Activated CD4-positive, alpha-beta memory T cell treated with anti-CD3 and anti-CD28 coated beads, Interleukin-2, amount 10 ng/mL, durations not matched to agents 7 days and 5 days (primary cell): ENCODE data around the gene C5orf22. TPM values are rescaled to one million over a fixed set of nuclear protein-coding genes. Genes with fewer than 3 reads are reported as not detected.
"Not testable (repeated sequence)": the region's sequence is repeated elsewhere in the genome, so short reads cannot be mapped to it uniquely, and the experiment has no call there.

Experiments
- CTCF ChIA-PET: fragments of 350-600 bp; sonication (Branson Sonifier 250); formaldehyde crosslinking; loops from one replicate; lab custom pipeline; 2021; ENCODE audit warnings: antibody characterized with exemption, inconsistent platforms; lab: Charles Lee
- POLR2A ChIA-PET: fragments of 350-600 bp; sonication (Branson Sonifier 250); formaldehyde crosslinking; loops from one replicate; lab custom pipeline; 2021; ENCODE audit warnings: antibody characterized with exemption; lab: Charles Lee
- DNase-seq: peaks from one replicate; pipeline ENCODE4 v3.0.0-alpha.2; 2020
- H3K27ac Mint-ChIP-seq: one replicate; pipeline ENCODE4 v1.8.0; 2021; ENCODE audit warnings: mild to moderate bottlenecking, mixed read lengths
- H3K27me3 Mint-ChIP-seq: one replicate; pipeline ENCODE4 v1.8.0; 2021; ENCODE audit warnings: mixed read lengths
- H3K36me3 Mint-ChIP-seq: one replicate; pipeline ENCODE4 v1.8.0; 2021; ENCODE audit warnings: low read depth, mixed read lengths
- H3K4me1 Mint-ChIP-seq: one replicate; pipeline ENCODE4 v1.8.0; 2021; ENCODE audit warnings: mixed read lengths
- H3K4me3 Mint-ChIP-seq: one replicate; pipeline ENCODE4 v1.8.0; 2021; ENCODE audit warnings: mild to moderate bottlenecking, mixed read lengths
- H3K9me3 Mint-ChIP-seq: one replicate; pipeline ENCODE4 v1.8.0; 2021; ENCODE audit warnings: mixed read lengths
- total RNA-seq, 2 experiments: library from RNA; stranded (reverse); gene quantifications; one replicate each; pipeline ENCODE4 v1.2.3, GENCODE V29; 2021

C5orf22 gene
- total RNA-seq, 2 experiments from 2014 or later = 25.3 to 29.7 TPM

- no peak overlapping the region for H3K27ac Mint-ChIP-seq
- peaks cover 17% of the 10 kb centered on the region for H3K9me3 Mint-ChIP-seq
Observed at GRCh38 chr5:31561946-31562345, 29.8 kb downstream of the C5orf22 start.

GRCh38 chr5:31563216-31563615, 31.1 kb downstream of the C5orf22 start:
- Mint-ChIP-seq H3K4me1 (no peaks in the 10 kb centered on the region), H3K27ac (no peak overlapping the region), H3K27me3 (no peaks in the 10 kb centered on the region), H3K4me3 (no peak overlapping the region), H3K36me3 (peaks cover 9% of the 10 kb centered on the region), H3K9me3 (peaks cover 17% of the 10 kb centered on the region)
- DNase-seq = no peak
- POLR2A ChIA-PET = no interaction called here
- CTCF ChIA-PET = interaction anchor here (1.3 kb wide), 1 partner anchor 9 kb away, joined by 3 read pairs; no protein-coding TSS in a partner anchor

More at GRCh38 chr5:31561946-31562345, 29.8 kb downstream of the C5orf22 start:
- CTCF ChIA-PET = no interaction called here
- Mint-ChIP-seq H3K27me3 (no peaks in the 10 kb centered on the region), H3K4me1 (no peaks in the 10 kb centered on the region), H3K36me3 (peaks cover 15% of the 10 kb centered on the region), H3K4me3 (no peak overlapping the region)
- DNase-seq = no peak
- POLR2A ChIA-PET = no interaction called here

- H3K27ac Mint-ChIP-seq, CTCF ChIA-PET, DNase-seq, H3K36me3 Mint-ChIP-seq, POLR2A ChIA-PET, H3K27me3 Mint-ChIP-seq, H3K4me1 Mint-ChIP-seq, H3K4me3 Mint-ChIP-seq: not testable (repeated sequence)
- H3K9me3 Mint-ChIP-seq = peaks cover 17% of the 10 kb centered on the region
Observed at GRCh38 chr5:31566362-31566761, 34.3 kb downstream of the C5orf22 start.

- no peak overlapping the region for H3K4me3 Mint-ChIP-seq
- ChIA-PET CTCF (no interaction called here), POLR2A (no interaction called here)
- no peaks in the 10 kb centered on the region for H3K4me1 Mint-ChIP-seq
- H3K27ac Mint-ChIP-seq = no peak overlapping the region
- H3K27me3 Mint-ChIP-seq = no peaks in the 10 kb centered on the region
- no peak for DNase-seq
- H3K36me3 Mint-ChIP-seq = peaks cover 8% of the 10 kb centered on the region
- peaks cover 17% of the 10 kb centered on the region for H3K9me3 Mint-ChIP-seq
Observed at GRCh38 chr5:31568302-31568835, 36.3 kb downstream of the C5orf22 start.

- POLR2A ChIA-PET = no interaction called here
- Mint-ChIP-seq H3K36me3 (peaks cover 8% of the 10 kb centered on the region), H3K9me3 (peaks cover 16% of the 10 kb centered on the region)
Observed at GRCh38 chr5:31569068-31569467, 37.0 kb downstream of the C5orf22 start.

GRCh38 chr5:31573494-31574142, 41.5 kb downstream of the C5orf22 start:
- Mint-ChIP-seq H3K36me3 (no peaks in the 10 kb centered on the region), H3K27me3 (peaks cover 10% of the 10 kb centered on the region), H3K4me3 (no peak overlapping the region), H3K27ac (no peak overlapping the region), H3K9me3 (no peaks in the 10 kb centered on the region), H3K4me1 (peaks cover 10% of the 10 kb centered on the region)
- POLR2A ChIA-PET = no interaction called here
- CTCF ChIA-PET = no interaction called here
- no peak for DNase-seq

More at GRCh38 chr5:31569068-31569467, 37.0 kb downstream of the C5orf22 start:
- CTCF ChIA-PET = no interaction called here
- no peaks in the 10 kb centered on the region for H3K27me3 Mint-ChIP-seq
- no peaks in the 10 kb centered on the region for H3K4me1 Mint-ChIP-seq
- no peak for DNase-seq
- no peak overlapping the region for H3K4me3 Mint-ChIP-seq
- no peak overlapping the region for H3K27ac Mint-ChIP-seq

- no peaks in the 10 kb centered on the region for H3K36me3 Mint-ChIP-seq
- DNase-seq = no peak
- H3K9me3 Mint-ChIP-seq = no peaks in the 10 kb centered on the region
- peaks cover 10% of the 10 kb centered on the region for H3K4me1 Mint-ChIP-seq
- POLR2A ChIA-PET = no interaction called here
- H3K27me3 Mint-ChIP-seq = peaks cover 10% of the 10 kb centered on the region
- no peak overlapping the region for H3K27ac Mint-ChIP-seq
- no peak overlapping the region for H3K4me3 Mint-ChIP-seq
- CTCF ChIA-PET = no interaction called here
Observed at GRCh38 chr5:31574772-31575171, 42.7 kb downstream of the C5orf22 start.

- POLR2A ChIA-PET = no interaction called here
- no peak overlapping the region for H3K27ac Mint-ChIP-seq
- no peaks in the 10 kb centered on the region for H3K9me3 Mint-ChIP-seq
- no peak overlapping the region for H3K4me3 Mint-ChIP-seq
- peaks cover 10% of the 10 kb centered on the region for H3K4me1 Mint-ChIP-seq
- CTCF ChIA-PET = no interaction called here
- H3K27me3 Mint-ChIP-seq = peaks cover 16% of the 10 kb centered on the region
- no peaks in the 10 kb centered on the region for H3K36me3 Mint-ChIP-seq
- no peak for DNase-seq
Observed at GRCh38 chr5:31577438-31577837, 45.3 kb downstream of the C5orf22 start.

- CTCF ChIA-PET = interaction anchor here (0.7 to 2.2 kb wide), 2 partner anchors 8 to 513 kb away, joined by 3 to 11 read pairs; no protein-coding TSS in a partner anchor
- peaks cover 7% of the 10 kb centered on the region for H3K4me1 Mint-ChIP-seq
- no peak for DNase-seq
- no peaks in the 10 kb centered on the region for H3K9me3 Mint-ChIP-seq
- no peak overlapping the region for H3K27ac Mint-ChIP-seq
- H3K27me3 Mint-ChIP-seq = peaks cover 22% of the 10 kb centered on the region
- POLR2A ChIA-PET = no interaction called here
- H3K4me3 Mint-ChIP-seq = no peak overlapping the region
- H3K36me3 Mint-ChIP-seq = no peaks in the 10 kb centered on the region
Observed at GRCh38 chr5:31579558-31579957, 47.5 kb downstream of the C5orf22 start.

GRCh38 chr5:31581498-31582099, 49.5 kb downstream of the C5orf22 start:
- Mint-ChIP-seq H3K4me1 (no peaks in the 10 kb centered on the region), H3K9me3 (no peaks in the 10 kb centered on the region), H3K27ac (no peak overlapping the region), H3K27me3 (peaks cover 26% of the 10 kb centered on the region), H3K4me3 (no peak overlapping the region), H3K36me3 (no peaks in the 10 kb centered on the region)
- POLR2A ChIA-PET = no interaction called here
- no peak for DNase-seq
- CTCF ChIA-PET = interaction anchor here (2.1 kb wide), 1 partner anchor 511 kb away, joined by 6 read pairs; no protein-coding TSS in a partner anchor

GRCh38 chr5:31583129-31583528, 51.0 kb downstream of the C5orf22 start:
- no peak for DNase-seq
- POLR2A ChIA-PET = no interaction called here
- Mint-ChIP-seq H3K27me3 (peaks cover 22% of the 10 kb centered on the region), H3K27ac (no peak overlapping the region), H3K36me3 (no peaks in the 10 kb centered on the region), H3K4me1 (no peaks in the 10 kb centered on the region), H3K4me3 (no peak overlapping the region), H3K9me3 (no peaks in the 10 kb centered on the region)
- CTCF ChIA-PET = interaction anchor here (2.1 kb wide), 1 partner anchor 510 kb away, joined by 6 read pairs; no protein-coding TSS in a partner anchor

GRCh38 chr5:31585166-31585894, 53.2 kb downstream of the C5orf22 start:
- H3K36me3 Mint-ChIP-seq = no peaks in the 10 kb centered on the region
- H3K4me3 Mint-ChIP-seq = no peak overlapping the region
- no peak overlapping the region for H3K27ac Mint-ChIP-seq
- POLR2A ChIA-PET = no interaction called here
- CTCF ChIA-PET = interaction anchor here (0.6 kb wide), 1 partner anchor 238 kb away, joined by 3 read pairs; no protein-coding TSS in a partner anchor
- H3K27me3 Mint-ChIP-seq = peaks cover 21% of the 10 kb centered on the region
- no peaks in the 10 kb centered on the region for H3K9me3 Mint-ChIP-seq
- no peak for DNase-seq
- no peaks in the 10 kb centered on the region for H3K4me1 Mint-ChIP-seq

- DNase-seq = no peak
- no peaks in the 10 kb centered on the region for H3K36me3 Mint-ChIP-seq
- no peak overlapping the region for H3K27ac Mint-ChIP-seq
- H3K4me3 Mint-ChIP-seq = no peak overlapping the region
- no peaks in the 10 kb centered on the region for H3K4me1 Mint-ChIP-seq
- H3K27me3 Mint-ChIP-seq = peaks cover 21% of the 10 kb centered on the region
- H3K9me3 Mint-ChIP-seq = no peaks in the 10 kb centered on the region
- CTCF ChIA-PET = no interaction called here
- POLR2A ChIA-PET = no interaction called here
Observed at GRCh38 chr5:31585895-31586270, 53.8 kb downstream of the C5orf22 start.
